HG02678 (cell line): ENCODE measurements around the gene KLHDC8A.

ENCODE experiments used
- ATAC-seq: cut with Tn5 transposase; IDR thresholded peaks from one replicate; pipeline ENCODE4 v1.9.1; 2021; ENCODE audit warnings: mild to moderate bottlenecking, moderate library complexity; ENCODE audit not compliant: unreplicated experiment

The KLHDC8A gene

DNA sequence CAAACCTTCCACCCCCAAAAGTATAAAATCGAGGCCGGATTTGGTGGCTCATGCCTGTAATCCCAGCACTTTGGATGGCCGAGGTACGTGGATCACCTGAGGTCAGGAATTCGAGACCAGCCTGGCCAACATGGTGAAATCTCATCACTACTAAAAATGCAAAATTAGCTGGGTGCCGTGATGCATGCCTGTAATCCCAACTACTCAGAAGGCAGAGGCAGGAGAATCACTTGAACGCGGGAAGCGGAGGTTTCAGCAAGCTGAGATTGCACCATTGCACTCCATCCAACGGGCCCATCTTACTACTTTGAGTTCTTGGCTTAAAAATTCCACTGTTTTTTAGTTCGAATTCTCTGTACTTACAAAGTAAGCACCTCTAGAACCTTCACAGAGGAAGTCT, 11.0 kb downstream of the KLHDC8A start:
- ATAC-seq, result no peak

GRCh38 chr1:205344066-205344928, 12.4 kb downstream of the KLHDC8A start:
- no peak for ATAC-seq

GRCh38 chr1:205343431-205344065, 13.2 kb downstream of the KLHDC8A start:
- ATAC-seq, result no peak

GRCh38 chr1:205342986-205343385, 13.7 kb downstream of the KLHDC8A start:
- no peak for ATAC-seq

DNA sequence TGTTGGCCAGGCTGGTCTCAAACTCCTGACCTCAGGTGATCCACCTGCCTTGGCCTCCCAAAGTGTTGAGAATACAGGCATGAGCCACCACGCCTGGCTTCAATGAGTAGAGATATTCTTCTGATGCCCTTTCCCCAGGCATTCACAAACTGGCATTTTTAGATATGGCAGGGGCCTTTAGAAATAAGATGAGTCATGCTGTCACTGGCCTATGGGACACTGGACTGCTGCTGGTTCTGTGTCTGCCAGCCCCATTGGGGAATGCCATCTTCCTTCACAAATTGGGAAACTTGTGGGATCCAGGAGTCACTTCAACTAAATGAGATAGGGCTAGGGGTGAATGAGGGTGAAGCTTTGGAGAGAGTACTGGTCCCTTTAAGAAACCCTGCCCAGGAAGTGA, 16.0 kb downstream of the KLHDC8A start:
- ATAC-seq, result no peak

DNA sequence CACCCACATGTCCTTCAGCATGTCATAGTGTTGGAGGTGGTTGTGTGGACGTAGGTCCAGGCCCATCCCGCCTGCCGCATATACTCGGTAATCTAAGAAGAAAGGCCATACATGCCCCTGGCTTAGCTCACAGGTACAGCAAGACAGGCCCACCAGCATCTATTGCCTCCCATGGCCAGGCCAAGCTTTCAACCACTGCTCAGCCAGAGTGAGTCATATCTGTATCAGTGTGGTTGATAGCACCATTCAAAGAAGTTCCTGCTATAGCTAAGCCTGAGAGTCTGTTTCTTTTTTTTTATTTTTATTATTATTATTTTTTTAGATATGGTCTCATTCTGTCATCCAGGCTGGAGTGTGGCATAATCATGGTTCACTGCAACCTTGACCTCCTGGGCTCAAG, 17.0 kb downstream of the KLHDC8A start:
- ATAC-seq, result peak; percentile 59

DNA sequence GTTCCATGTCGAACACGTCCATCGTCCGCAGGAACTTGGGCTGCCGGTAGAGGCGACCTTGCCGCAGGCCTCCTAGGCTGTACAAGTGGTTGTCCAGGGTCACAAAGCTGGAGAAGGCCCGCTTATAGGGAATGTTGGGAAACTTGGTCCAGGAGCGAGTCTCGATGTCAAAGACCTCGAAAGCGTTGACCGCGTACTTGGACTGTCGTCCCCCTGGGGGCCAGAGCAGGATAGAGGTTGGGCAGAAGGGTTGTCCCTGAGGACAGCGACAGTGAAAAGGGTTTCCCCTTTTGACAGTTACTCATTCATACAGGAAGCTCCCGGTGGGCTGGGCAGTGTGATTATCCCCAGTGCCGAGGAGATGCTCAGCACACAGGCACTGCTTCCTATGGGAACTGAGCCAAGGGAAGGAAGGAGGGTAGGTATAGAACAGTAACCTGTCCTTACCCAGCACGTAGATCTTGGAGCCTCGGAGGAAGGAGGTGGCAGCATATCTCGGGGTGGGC, 17.5 kb downstream of the KLHDC8A start:
- no peak for ATAC-seq

DNA sequence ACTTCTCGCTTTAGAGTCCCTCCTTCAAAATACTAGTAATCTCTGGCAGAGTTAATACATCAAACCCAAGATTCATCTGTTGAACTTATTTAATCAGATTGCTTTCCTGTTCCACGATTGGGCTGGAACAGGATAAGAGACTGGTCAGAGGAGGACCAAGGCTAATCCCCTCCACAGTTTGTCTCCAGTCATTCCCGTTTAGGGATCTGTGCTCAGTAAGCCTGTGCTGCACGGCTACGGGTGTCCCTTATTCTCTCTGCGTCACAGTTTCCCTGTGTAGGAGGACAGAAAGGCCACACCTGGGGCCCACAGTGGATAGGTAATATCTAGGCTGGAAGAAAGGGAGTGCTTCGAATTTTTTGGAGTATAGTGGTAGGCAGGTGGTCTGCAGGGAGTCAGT, 18.7 kb downstream of the KLHDC8A start:
- no peak for ATAC-seq

DNA sequence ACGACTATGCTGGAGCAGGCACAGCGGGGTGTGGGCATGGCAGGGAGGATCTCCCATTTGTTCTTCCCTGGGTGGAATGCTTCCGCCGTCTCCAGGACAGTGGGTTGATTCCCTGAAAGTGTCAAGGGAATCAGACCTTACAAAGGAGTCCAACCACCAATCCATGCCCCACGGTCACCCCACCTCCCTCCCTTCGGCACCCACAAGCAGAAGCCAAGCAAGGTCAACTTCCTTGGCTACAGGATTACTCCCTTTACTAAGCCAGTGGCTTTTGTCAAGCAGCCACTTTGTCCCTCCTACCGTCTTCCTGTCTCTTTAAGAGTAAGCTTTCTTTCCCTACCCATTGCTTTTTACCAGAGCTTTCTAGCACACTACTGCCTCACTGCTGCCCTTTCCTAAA, 19.2 kb downstream of the KLHDC8A start:
- no peak for ATAC-seq

DNA sequence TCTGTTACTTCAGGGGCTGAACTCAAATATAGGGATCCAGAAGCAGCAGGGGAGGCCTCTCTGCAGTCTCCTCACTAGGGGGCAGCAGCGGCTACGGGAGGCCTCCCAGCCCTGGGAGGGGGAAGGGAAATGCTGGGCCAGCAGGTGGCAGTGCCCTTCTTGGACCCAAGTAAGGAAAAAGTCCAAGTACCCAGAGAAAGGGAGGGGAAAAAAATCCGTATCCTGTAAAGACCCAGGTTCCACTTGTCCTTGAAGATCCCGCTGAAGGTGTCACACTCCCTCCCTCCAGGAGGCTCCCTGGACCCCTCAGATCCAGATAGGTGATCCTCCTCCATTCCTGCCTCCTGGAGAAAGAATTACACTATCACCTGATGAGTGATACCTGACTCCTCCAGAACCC, 21.0 kb downstream of the KLHDC8A start:
- no peak for ATAC-seq

DNA sequence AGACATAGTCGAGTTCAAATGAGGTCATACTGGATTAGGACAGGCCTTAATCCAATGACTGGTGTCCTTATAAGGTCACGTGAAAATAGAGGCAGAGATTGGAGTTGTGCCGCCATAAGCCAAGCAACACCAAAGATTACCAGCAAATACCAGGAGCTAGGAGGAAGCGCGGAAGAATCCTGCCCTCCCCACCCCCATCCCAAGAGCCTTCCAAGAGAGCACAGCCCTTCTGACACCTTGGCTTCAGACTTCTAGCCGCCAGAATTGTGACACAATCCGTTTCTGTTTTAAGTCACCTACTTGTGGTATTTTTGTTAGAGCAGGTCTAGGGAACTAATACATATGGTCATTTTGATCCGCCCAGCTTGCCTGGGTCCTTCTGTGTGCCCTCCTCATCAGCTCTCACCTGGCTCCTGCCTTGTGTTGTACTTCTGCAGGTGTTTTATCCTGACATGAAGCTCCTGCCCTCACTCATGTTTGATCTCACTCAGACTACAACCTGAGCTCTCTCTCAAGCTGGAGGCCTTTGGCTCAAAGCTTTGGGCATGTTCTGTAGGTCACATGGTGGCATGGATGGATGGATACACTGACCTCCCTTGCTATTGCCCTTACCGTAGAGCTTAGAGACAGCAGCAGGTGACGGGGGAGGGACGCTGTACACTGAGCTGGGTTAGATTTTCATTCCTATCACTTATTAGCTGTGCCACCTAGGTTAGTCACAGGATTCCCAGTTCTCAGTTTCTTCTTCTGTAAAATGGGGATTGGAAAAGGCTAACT, 24.5 kb downstream of the KLHDC8A start:
- no peak for ATAC-seq

- no peak for ATAC-seq
Observed at GRCh38 chr1:205330150-205330549, 26.6 kb downstream of the KLHDC8A start.

GRCh38 chr1:205329719-205330118, 27.0 kb downstream of the KLHDC8A start:
- ATAC-seq, result no peak

DNA sequence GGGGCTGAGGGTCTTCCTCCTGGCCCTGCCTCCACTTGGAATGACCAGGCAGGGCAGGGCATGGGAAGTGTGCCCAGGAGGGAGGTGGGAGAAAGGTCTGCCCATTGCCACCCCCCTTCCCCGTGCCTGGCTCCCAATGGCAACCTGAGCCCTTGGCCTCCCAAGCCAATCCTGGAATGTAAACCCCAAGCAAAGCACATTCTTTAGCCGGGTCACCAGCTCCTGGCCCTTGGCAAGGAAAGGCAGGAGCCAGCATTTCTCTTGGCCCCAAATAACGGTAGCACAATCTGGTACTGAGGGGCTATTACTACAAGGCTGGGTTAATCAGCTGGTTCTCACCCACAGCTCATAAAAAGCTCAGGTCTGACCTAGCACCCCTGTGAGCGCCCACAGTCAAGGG, 28.2 kb downstream of the KLHDC8A start:
- no peak for ATAC-seq

- ATAC-seq, result no peak
Observed at GRCh38 chr1:205326812-205327466, 29.8 kb downstream of the KLHDC8A start.

DNA sequence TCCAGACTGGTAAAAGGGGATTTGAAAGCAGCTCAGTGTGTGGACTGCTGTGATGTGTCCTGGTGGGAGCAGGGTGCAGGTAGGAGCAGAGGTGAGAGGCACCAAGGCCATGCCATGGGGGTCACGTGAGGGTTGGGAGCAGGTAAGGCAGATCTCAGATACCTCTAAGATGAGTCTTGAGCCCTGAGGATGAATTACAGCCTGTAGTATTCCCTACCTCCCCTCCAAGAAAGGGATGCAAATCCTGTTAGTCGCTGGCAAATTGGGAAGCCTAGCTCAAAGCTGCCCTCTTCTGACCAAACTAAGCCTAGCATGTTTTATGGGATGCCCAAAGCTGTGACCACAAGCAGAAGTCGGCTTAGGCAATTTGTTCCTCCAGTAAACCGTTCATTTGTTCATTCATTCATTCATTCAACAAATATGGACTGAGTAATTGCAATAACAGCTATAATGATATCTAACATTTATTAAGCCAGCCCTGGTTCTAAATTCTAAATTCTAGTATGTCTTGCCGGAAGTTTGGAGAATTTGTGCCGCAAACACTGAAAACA, 31.3 kb downstream of the KLHDC8A start:
- no peak for ATAC-seq

DNA sequence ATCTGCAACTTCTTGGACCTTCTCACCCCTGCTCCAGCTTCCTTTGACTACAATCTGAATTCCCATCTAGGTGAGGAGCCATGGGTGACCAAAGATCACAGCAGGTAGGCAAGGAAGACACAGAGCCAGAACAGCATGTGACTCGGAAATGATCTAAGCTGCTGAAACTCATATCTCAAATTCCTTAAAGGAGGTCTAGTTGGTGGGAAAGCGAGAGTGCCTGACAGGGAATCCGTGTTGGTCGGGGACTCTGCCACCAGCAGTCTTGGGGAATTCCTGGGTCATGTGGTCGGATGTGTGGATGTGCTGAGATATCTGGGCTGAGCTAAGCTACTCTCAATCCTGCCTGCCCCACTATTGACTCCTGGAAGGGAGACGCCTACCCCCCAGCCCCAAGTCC, 31.9 kb downstream of the KLHDC8A start:
- no peak for ATAC-seq

DNA sequence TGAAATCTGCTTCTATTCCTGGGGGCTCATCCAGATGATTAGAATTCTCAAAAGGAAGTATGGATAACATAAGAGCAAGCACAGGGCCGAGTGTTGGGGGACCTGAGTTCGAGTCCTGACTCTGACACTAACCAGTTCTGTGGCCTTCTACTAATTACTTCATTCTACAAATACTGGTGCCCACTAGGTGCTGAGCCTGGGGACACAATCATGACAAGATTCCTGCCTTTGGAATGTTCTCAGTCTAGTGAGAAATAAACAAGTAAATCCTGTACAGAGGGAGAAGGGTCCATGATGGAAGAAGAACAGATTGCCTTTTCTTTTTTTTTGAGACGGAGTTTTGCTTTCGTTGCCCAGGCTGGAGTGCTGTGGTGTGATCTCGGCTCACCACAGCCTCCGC, 32.9 kb downstream of the KLHDC8A start:
- ATAC-seq, result no peak

GRCh38 chr1:205321959-205322283, 34.8 kb downstream of the KLHDC8A start:
- ATAC-seq, result no peak

DNA sequence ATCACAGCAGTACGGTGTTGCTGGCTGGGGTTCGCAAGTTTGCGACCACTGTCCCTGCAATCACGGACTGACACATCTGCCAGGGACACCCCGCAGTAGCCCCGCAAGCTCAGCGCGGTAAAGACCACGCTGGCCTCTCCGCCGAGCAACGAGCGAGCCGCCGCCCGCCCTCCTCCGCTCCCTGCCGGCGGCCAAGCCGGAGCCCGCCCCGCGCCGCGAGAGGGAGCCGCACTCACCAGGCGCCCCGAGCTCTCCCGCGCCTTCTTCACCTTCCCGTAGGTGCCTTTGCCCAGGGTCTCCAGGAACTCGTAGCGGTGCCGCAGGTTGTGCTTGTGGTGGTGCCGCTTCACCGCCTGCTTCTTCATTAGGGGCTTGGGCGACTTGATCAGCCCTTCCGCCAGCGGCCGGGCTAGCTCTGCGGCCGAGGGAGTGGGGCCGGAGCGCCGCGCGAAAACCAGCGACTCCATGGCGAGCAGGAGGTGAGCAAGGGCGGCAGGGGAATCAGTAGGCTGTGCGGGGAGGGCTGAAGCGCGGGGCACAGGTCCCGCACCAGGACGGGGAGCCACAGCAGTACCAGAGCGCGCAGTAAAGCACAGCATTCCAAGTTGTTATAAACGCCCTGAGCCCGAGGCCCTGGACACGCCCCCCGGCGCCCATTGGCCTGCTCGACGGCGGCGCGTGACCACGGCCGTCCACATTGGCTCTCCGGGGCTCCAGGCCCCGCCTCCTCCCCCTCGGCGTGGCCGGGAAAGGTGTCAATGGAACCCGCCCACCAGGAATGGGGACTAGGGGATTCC, 35.4 kb downstream of the KLHDC8A start, which contains the start of gene NUAK2:
NUAK2 (minus strand) TSS at position 584 of the 797 bp plus-strand sequence; CDS start at position 467, 117 bp downstream.
- peak; percentile 64 for ATAC-seq
